Endothelial cell of umbilical vein (primary cell): ENCODE data around the gene DGKG.

Source experiments
- POLR2A ChIP-seq: IDR thresholded peaks from 2 replicates; pipeline ENCODE4 v1.6.1; 2012; ENCODE audit warnings: low read depth, mild to moderate bottlenecking, control low read depth, low read length
- TF ChIP-seq, protein P1 (sequence below), 2 donors: IDR thresholded peaks; 1 replicate in 1 of 2; 2 replicates in 1 of 2; pipeline ENCODE4 v1.5.1; 2011; ENCODE audit warnings: low read length in 2 of 2, mild to moderate bottlenecking in 2 of 2, moderate library complexity in 2 of 2, control low read depth in 1 of 2, inconsistent platforms in 1 of 2, low read depth in 1 of 2; ENCODE audit not compliant: insufficient read depth in 1 of 2; ENCODE audit errors: extremely low read depth in 1 of 2

DNA sequence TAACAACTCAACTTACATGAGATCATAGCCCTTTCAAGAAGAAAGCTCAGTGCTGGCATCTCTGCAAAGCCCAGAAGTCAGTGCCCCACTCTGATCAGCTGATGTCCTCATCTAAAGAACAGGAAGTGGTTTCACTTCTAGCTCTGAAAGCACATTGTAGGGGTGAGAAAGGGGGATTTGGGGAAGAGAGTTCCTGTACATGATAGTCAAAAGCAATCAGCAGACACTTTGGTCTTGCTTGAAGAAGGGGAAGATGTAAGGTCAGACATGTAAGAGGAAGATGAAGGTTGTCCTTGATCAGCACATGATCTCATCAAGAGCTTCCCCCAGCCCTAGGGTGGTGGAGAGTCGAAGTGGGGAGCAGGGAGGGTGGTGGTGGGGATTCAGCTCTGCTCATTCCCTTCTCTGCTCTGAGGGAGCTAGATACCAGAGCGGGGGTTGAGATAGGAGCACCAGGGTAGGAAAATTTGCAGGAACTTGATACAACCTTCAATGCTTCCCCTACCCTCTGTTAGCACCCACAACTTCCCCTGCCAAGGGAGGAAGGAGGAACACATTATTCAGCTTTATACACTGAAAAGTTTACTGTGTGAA, 176.7 kb downstream of the DGKG start:
- no peak for TF ChIP-seq POLR2A
- TF ChIP-seq, protein P1, sequence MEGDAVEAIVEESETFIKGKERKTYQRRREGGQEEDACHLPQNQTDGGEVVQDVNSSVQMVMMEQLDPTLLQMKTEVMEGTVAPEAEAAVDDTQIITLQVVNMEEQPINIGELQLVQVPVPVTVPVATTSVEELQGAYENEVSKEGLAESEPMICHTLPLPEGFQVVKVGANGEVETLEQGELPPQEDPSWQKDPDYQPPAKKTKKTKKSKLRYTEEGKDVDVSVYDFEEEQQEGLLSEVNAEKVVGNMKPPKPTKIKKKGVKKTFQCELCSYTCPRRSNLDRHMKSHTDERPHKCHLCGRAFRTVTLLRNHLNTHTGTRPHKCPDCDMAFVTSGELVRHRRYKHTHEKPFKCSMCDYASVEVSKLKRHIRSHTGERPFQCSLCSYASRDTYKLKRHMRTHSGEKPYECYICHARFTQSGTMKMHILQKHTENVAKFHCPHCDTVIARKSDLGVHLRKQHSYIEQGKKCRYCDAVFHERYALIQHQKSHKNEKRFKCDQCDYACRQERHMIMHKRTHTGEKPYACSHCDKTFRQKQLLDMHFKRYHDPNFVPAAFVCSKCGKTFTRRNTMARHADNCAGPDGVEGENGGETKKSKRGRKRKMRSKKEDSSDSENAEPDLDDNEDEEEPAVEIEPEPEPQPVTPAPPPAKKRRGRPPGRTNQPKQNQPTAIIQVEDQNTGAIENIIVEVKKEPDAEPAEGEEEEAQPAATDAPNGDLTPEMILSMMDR (IDR thresholded peaks at IDR 0.05; ENCODE audit: extremely low read depth in 1 of 2, insufficient read depth in 1 of 2, low read depth in 1 of 2, low read length in 2 of 2): no peak
